Measurements from ENCODE around the gene CACNA2D1. TPM values are rescaled to one million over a fixed set of nuclear protein-coding genes. Genes with fewer than 3 reads are reported as not detected.

Gene CACNA2D1
- total RNA-seq, 2 experiments from 2014 or later: not detected

DNA sequence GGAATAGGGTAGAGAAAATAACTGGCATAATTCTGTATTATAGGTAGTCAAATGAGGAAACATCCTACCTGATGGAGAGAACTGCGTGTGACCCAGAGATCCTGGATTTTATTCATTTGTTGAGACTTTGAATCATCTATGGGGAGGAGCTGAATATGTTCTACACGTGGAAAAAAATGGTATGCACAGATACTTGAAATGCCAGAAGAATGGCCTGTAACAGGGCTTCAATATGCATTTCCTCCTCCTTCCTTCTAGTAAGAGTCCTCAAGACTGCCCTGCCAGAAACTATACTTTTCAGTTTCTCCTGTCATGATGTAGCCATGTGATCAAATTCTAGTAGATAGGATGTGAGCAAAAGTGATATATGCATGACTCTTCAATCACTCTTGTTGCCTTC is 372.1 kb downstream of the CACNA2D1 start:
- H3K4me1 Mint-ChIP-seq (ENCODE audit: low read depth): no peaks in the 10 kb centered on the region
- intact Hi-C loops (cut with micrococcal nuclease): no loop called here
- H3K36me3 Mint-ChIP-seq (ENCODE audit: low read depth): no peaks in the 10 kb centered on the region
- no peak overlapping the region for H3K27ac Mint-ChIP-seq
- peaks cover 1% of the 10 kb centered on the region for H3K9me3 Mint-ChIP-seq
- DNase-seq: no peak
- H3K4me3 Mint-ChIP-seq: no peak overlapping the region
- CTCF ChIA-PET: no interaction called here
- H3K27me3 Mint-ChIP-seq (ENCODE audit: low read depth): no peaks in the 10 kb centered on the region

DNA sequence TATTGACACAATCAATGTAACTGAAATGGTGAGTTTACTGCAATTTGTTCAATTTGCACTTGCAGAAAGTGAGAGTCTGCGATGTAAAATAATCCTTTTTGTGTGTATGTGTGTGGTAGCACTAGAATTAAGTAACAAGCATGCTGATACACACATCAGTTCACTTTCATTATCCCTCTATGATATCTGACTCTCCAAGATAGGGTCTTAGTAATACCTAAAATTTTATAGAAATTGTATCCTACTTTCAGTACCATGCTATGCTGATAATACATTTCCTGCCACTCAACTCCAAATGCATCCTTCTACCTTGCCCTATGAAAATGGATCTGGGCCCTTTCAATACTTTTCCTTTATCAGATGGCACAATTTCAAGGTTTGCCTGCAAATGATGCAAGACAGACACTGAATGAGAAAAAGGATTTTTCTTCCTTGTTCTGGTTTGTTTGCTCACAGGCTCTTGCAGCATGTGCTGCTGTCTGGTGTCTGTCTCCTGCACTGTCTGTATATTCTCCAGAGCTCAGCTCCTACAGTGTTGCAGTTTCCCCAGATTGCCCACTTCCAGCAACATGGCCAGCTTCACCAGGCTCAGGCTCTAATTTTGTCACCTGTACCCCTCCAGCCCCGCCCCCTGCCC is 375.8 kb downstream of the CACNA2D1 start:
- no peaks in the 10 kb centered on the region for H3K27me3 Mint-ChIP-seq (ENCODE audit: low read depth)
- H3K9me3 Mint-ChIP-seq: peaks cover 1% of the 10 kb centered on the region
- H3K4me3 Mint-ChIP-seq: no peak overlapping the region
- no peak for DNase-seq
- H3K27ac Mint-ChIP-seq: no peak overlapping the region
- no peaks in the 10 kb centered on the region for H3K36me3 Mint-ChIP-seq (ENCODE audit: low read depth)
- intact Hi-C loops (cut with micrococcal nuclease): no loop called here
- no peaks in the 10 kb centered on the region for H3K4me1 Mint-ChIP-seq (ENCODE audit: low read depth)
- CTCF ChIA-PET: interaction anchor here (0.7 kb wide), 1 partner anchor 1319 kb away, joined by 3 read pairs; no protein-coding TSS in a partner anchor

DNA sequence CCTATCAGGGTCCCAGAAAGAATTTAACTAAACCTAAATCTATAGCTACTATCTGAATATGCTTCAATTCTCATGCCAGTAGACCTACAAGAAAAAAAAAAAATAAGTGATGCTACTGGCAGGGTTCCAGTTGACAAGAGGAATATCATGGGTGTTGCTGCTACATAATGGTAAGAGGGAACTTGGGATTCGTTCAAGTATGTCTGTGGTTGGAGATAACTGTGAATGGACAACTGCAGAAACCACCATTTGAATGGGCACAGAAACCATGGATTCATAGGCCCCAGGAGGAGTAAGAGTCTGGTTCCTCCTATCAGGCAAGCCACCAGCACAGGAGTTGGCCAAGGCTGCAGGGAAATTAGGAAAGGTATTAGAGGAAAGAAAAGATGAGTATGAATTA is 386.1 kb downstream of the CACNA2D1 start:
- Mint-ChIP-seq H3K4me3 (no peak overlapping the region), H3K36me3 (ENCODE audit: low read depth) (no peaks in the 10 kb centered on the region), H3K27me3 (ENCODE audit: low read depth) (no peaks in the 10 kb centered on the region), H3K27ac (no peak overlapping the region), H3K9me3 (peaks cover 4% of the 10 kb centered on the region), H3K4me1 (ENCODE audit: low read depth) (no peaks in the 10 kb centered on the region)
- CTCF ChIA-PET: no interaction called here
- intact Hi-C loops (cut with micrococcal nuclease): no loop called here
- DNase-seq: no peak

- Mint-ChIP-seq H3K9me3 (peaks cover 4% of the 10 kb centered on the region), H3K4me1 (ENCODE audit: low read depth) (no peaks in the 10 kb centered on the region), H3K27me3 (ENCODE audit: low read depth) (no peaks in the 10 kb centered on the region), H3K4me3 (no peak overlapping the region), H3K27ac (no peak overlapping the region), H3K36me3 (ENCODE audit: low read depth) (no peaks in the 10 kb centered on the region)
- CTCF ChIA-PET: no interaction called here
- no peak for DNase-seq
- intact Hi-C loops (cut with micrococcal nuclease): no loop called here
Observed at GRCh38 chr7:82056282-82056681, 387.3 kb downstream of the CACNA2D1 start.

DNA sequence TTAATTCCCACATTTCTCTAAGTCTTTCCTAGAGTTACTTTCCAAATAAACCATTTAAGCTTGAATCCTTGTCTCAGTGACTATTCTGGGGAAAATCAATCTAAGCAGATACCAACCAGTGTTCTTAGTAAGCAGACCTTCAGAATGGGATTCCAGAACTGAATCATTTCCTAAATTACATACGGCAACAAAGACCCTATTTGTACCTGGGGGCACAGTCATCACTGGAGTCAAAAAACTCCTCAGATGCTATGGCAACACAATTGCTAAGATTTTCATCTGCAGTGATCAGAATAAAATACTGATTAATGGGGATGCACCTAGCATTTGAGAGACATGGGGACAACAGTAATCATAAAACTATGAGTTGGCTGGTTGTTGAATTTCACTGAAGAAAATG is 389.0 kb downstream of the CACNA2D1 start:
- Mint-ChIP-seq H3K27me3 (ENCODE audit: low read depth) (no peaks in the 10 kb centered on the region), H3K4me1 (ENCODE audit: low read depth) (no peaks in the 10 kb centered on the region), H3K36me3 (ENCODE audit: low read depth) (no peaks in the 10 kb centered on the region), H3K27ac (no peak overlapping the region), H3K4me3 (no peak overlapping the region), H3K9me3 (peaks cover 4% of the 10 kb centered on the region)
- CTCF ChIA-PET: interaction anchor here (1.0 kb wide), 1 partner anchor 390 kb away, joined by 3 read pairs; no protein-coding TSS in a partner anchor
- DNase-seq: no peak
- intact Hi-C loops (cut with micrococcal nuclease): no loop called here

- intact Hi-C loops (cut with micrococcal nuclease): no loop called here
- CTCF ChIA-PET: interaction anchor here (1.0 kb wide), 1 partner anchor 391 kb away, joined by 3 read pairs; no protein-coding TSS in a partner anchor
- Mint-ChIP-seq H3K4me3 (no peak overlapping the region), H3K27me3 (ENCODE audit: low read depth) (no peaks in the 10 kb centered on the region), H3K36me3 (ENCODE audit: low read depth) (no peaks in the 10 kb centered on the region), H3K9me3 (peaks cover 4% of the 10 kb centered on the region), H3K4me1 (ENCODE audit: low read depth) (no peaks in the 10 kb centered on the region), H3K27ac (no peak overlapping the region)
- DNase-seq: no peak
Observed at GRCh38 chr7:82053453-82054032, 390.0 kb downstream of the CACNA2D1 start.

GRCh38 chr7:82051601-82052000 is 392.0 kb downstream of the CACNA2D1 start:
- Mint-ChIP-seq H3K4me3 (no peak overlapping the region), H3K9me3 (peaks cover 4% of the 10 kb centered on the region)

DNA sequence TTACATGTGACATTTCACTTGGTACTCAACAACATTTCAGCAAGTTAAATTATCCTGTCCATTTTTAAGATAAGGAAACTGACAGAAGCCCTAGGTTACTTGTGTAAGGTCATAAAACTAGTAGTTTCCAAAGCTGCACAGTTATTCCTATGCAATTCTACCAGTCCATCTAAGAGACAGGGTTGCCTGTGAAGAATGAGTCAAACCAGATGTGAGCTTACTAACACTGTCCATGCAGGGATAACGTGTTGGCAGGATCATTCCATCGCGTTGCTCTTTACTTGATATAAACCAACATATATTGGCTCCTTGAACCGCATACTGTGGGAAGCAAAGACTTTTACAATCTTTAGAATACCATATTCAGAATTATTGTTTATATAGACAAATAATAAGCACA is 392.8 kb downstream of the CACNA2D1 start:
- Mint-ChIP-seq H3K27me3 (ENCODE audit: low read depth) (no peaks in the 10 kb centered on the region), H3K4me3 (no peak overlapping the region), H3K9me3 (no peaks in the 10 kb centered on the region), H3K36me3 (ENCODE audit: low read depth) (no peaks in the 10 kb centered on the region), H3K4me1 (ENCODE audit: low read depth) (no peaks in the 10 kb centered on the region), H3K27ac (no peak overlapping the region)
- CTCF ChIA-PET: no interaction called here
- intact Hi-C loops (cut with micrococcal nuclease): no loop called here
- no peak for DNase-seq

More at GRCh38 chr7:82051601-82052000, 392.0 kb downstream of the CACNA2D1 start:
- Mint-ChIP-seq H3K27me3 (ENCODE audit: low read depth) (no peaks in the 10 kb centered on the region), H3K4me1 (ENCODE audit: low read depth) (no peaks in the 10 kb centered on the region), H3K36me3 (ENCODE audit: low read depth) (no peaks in the 10 kb centered on the region), H3K27ac (no peak overlapping the region)
- CTCF ChIA-PET: no interaction called here
- intact Hi-C loops (cut with micrococcal nuclease): no loop called here
- no peak for DNase-seq

- CTCF ChIA-PET: no interaction called here
- Mint-ChIP-seq H3K27me3 (ENCODE audit: low read depth) (no peaks in the 10 kb centered on the region), H3K4me1 (ENCODE audit: low read depth) (no peaks in the 10 kb centered on the region), H3K27ac (no peak overlapping the region), H3K4me3 (no peak overlapping the region), H3K36me3 (ENCODE audit: low read depth) (no peaks in the 10 kb centered on the region), H3K9me3 (no peaks in the 10 kb centered on the region)
- intact Hi-C loops (cut with micrococcal nuclease): loop anchor here (10.0 kb wide), 2 partner anchors 185 to 565 kb away; no protein-coding TSS in a partner anchor
- DNase-seq: no peak
Observed at GRCh38 chr7:82049891-82050533, 393.6 kb downstream of the CACNA2D1 start.

GRCh38 chr7:82049442-82049841 is 394.1 kb downstream of the CACNA2D1 start:
- intact Hi-C loops (cut with micrococcal nuclease): loop anchor here (10.0 kb wide), 2 partner anchors 185 to 565 kb away; no protein-coding TSS in a partner anchor
- Mint-ChIP-seq H3K4me3 (no peak overlapping the region), H3K9me3 (no peaks in the 10 kb centered on the region), H3K27ac (no peak overlapping the region), H3K36me3 (ENCODE audit: low read depth) (no peaks in the 10 kb centered on the region), H3K4me1 (ENCODE audit: low read depth) (no peaks in the 10 kb centered on the region), H3K27me3 (ENCODE audit: low read depth) (no peaks in the 10 kb centered on the region)
- CTCF ChIA-PET: no interaction called here
- no peak for DNase-seq

- H3K27me3 Mint-ChIP-seq (ENCODE audit: low read depth): no peaks in the 10 kb centered on the region
- H3K4me1 Mint-ChIP-seq (ENCODE audit: low read depth): no peaks in the 10 kb centered on the region
- H3K36me3 Mint-ChIP-seq (ENCODE audit: low read depth): no peaks in the 10 kb centered on the region
- H3K27ac Mint-ChIP-seq: no peak overlapping the region
- intact Hi-C loops (cut with micrococcal nuclease): loop anchor here (1.0 to 10.0 kb wide), 6 partner anchors 190 to 682 kb away; no protein-coding TSS in a partner anchor
- DNase-seq: peak; percentile 46
- CTCF ChIA-PET: no interaction called here
- no peaks in the 10 kb centered on the region for H3K9me3 Mint-ChIP-seq
- no peak overlapping the region for H3K4me3 Mint-ChIP-seq
Observed at GRCh38 chr7:82044497-82045080, 399.0 kb downstream of the CACNA2D1 start.

GRCh38 chr7:82039621-82040020 is 404.0 kb downstream of the CACNA2D1 start:
- Mint-ChIP-seq H3K4me3 (no peak overlapping the region), H3K27me3 (ENCODE audit: low read depth) (no peaks in the 10 kb centered on the region), H3K36me3 (ENCODE audit: low read depth) (no peaks in the 10 kb centered on the region), H3K27ac (no peak overlapping the region), H3K4me1 (ENCODE audit: low read depth) (no peaks in the 10 kb centered on the region), H3K9me3 (no peaks in the 10 kb centered on the region)
- intact Hi-C loops (cut with micrococcal nuclease): loop anchor here (5.0 to 10.0 kb wide), 3 partner anchors 195 to 555 kb away; no protein-coding TSS in a partner anchor
- DNase-seq: no peak
- CTCF ChIA-PET: no interaction called here
